Measurements from ENCODE around the gene IPO8.
"Not testable (repeated sequence)": the region's sequence is repeated elsewhere in the genome, so short reads cannot be mapped to it uniquely, and the experiment has no call there.

IPO8 gene

DNA sequence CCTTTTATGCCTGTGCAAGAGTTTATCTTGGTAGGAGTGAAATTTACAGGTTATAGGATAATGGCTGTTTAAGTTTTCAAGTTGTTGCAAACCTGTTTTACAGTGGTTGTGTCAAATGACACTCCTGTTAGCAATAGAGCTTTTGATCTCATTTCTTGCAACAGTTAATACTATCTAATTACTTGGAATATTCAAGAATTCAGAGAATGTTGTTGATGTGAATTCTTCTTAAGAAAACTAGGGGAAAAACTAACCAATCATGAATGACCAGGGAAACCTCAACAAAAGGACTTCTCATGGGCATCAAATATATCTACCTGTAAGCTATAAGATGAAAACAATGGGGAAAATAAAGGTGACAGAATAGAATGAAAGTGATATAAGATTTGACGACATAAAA is 85.0 kb downstream of the IPO8 start:
- DNase-seq (ENCODE audit: low read depth, low spot score) = no peak

- DNase-seq (ENCODE audit: low read depth, low spot score) = not testable (repeated sequence)
Measured at GRCh38 chr12:30609819-30610218, 85.8 kb downstream of the IPO8 start.

DNA sequence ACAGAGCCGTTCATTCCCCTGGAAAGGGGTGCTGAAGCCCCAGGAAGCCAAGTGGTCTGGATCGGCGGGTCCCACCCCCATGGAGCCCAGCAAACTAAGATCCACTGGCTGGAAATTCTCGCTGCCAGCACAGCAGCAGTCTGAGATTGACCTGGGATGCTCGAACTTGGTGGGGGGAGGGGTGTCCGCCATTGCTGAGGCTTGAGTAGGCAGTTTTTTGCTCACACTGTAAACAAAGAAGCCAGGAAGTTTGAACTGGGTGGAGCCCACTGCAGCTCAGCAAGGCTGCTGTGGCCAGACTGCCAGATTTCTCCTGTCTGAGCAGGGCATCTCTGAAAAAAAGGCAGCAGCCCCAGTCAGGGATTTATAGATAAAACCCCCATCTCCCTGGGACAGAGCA is 91.4 kb downstream of the IPO8 start:
- not testable (repeated sequence) for DNase-seq (ENCODE audit: low read depth, low spot score)

- no peak for DNase-seq (ENCODE audit: low read depth, low spot score)
Measured at GRCh38 chr12:30603129-30603528, 92.5 kb downstream of the IPO8 start.

DNA sequence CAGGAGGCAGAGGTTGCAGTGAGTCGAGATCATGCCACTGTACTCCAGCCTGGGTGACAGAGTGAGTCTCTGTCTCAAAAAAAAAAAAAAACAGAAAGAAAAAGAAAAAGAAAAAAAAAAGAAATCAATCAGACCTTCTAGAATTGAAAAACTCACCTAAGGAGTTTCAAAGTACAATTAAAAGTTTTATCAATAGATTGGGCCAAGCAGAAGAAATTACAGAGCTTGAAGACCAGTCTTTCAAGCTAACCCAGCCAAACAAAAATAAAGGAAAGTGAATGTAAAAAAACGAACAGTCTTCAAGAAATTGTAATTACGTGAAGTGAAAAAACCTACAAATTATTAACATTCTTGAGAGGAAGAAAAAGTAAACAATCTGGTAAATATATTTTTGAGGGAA is 93.0 kb downstream of the IPO8 start:
- DNase-seq (ENCODE audit: low read depth, low spot score) = no peak

DNA sequence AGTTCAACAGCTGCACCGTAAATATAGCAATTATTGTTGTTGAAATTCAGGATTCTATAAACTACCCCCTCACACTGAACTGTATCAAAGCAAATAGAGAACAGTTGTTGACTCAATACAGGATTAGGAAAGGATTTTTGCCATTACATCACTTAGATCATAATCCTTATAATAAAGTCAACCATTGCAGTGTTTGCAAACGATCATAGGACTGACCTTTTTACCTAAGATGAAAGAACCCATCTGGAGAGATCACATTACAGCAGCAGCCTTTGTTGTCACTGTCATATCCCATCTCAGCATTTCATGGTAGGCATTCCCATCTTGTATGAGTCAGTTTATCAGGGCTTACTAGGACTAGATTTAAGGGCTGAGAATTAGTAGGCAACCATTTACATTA is 96.1 kb downstream of the IPO8 start:
- DNase-seq (ENCODE audit: low read depth, low spot score) = no peak

DNA sequence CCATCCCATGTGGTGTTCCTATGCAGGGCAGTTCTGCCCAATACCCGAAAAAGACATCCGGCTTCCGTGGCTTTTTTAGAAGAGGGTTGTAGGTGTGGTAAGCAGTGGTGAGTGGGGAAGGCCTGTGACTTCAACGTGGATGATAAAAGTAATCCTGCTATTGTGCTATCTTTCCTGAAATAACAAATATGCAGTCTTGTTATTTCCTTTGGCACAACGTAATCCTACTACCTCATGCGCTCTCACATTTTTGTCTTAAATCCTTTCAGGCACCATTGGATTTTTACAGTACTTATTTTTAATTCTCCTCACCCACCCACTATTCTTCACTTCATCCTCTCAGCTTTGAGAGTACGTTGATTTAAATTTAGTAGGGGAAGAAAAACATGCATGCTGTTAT is 96.8 kb downstream of the IPO8 start:
- no peak for DNase-seq (ENCODE audit: low read depth, low spot score)

DNA sequence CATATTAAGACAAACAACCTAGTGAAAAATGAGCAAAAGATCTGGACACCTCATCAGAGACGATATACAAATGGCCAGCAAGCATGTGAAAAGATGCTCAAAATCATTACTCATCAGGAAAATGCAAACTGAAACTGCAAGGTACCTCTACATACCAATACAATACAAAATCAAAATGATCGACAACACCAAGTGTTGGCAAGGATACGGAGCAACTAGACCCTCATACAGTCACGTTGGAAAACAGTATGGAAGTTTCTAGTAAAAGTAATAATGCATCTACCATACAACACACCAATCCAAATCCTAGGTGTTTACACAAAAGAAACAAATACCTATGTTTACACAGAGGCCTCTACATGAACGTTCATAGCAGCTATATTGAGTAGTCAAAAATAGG is 99.9 kb downstream of the IPO8 start:
- no peak for DNase-seq (ENCODE audit: low read depth, low spot score)

GRCh38 chr12:30594509-30594908 is 101.2 kb downstream of the IPO8 start:
- DNase-seq (ENCODE audit: low read depth, low spot score) = no peak

GRCh38 chr12:30588572-30588971 is 107.1 kb downstream of the IPO8 start:
- DNase-seq (ENCODE audit: low read depth, low spot score) = not testable (repeated sequence)

GRCh38 chr12:30587782-30588181 is 107.9 kb downstream of the IPO8 start:
- no peak for DNase-seq (ENCODE audit: low read depth, low spot score)

GRCh38 chr12:30585877-30586276 is 109.8 kb downstream of the IPO8 start:
- no peak for DNase-seq (ENCODE audit: low read depth, low spot score)

GRCh38 chr12:30582943-30583342 is 112.7 kb downstream of the IPO8 start:
- no peak for DNase-seq (ENCODE audit: low read depth, low spot score)

- DNase-seq (ENCODE audit: low read depth, low spot score) = no peak
Measured at GRCh38 chr12:30580344-30580743, 115.3 kb downstream of the IPO8 start.

Data from iPS DF 19.7 (cell line).